NCI-H1694 (cell line): ENCODE measurements around the gene DDX60.

Source experiments
- DNase-seq: peaks from one replicate; lab custom pipeline; 2025; lab: John Stamatoyannopoulos, UW

DDX60 gene

GRCh38 chr4:168200685-168201084 is 117.9 kb downstream of the DDX60 start:
- DNase-seq: no peak

GRCh38 chr4:168199260-168199957 is 119.1 kb downstream of the DDX60 start:
- no peak for DNase-seq

- no peak for DNase-seq
Observed at GRCh38 chr4:168197926-168198325, 120.6 kb downstream of the DDX60 start.

GRCh38 chr4:168188754-168189153 is 129.8 kb downstream of the DDX60 start:
- no peak for DNase-seq

- DNase-seq: no peak
Observed at GRCh38 chr4:168183717-168184571, 134.6 kb downstream of the DDX60 start.

GRCh38 chr4:168177546-168178149 is 140.9 kb downstream of the DDX60 start:
- no peak for DNase-seq

- no peak for DNase-seq
Observed at GRCh38 chr4:168174308-168174707, 144.2 kb downstream of the DDX60 start.

- DNase-seq: no peak
Observed at GRCh38 chr4:168167714-168168284, 150.8 kb downstream of the DDX60 start.
